GM11168 (cell line): ENCODE results near the gene SNRPE.
"Not testable (repeated sequence)": the region's sequence is repeated elsewhere in the genome, so short reads cannot be mapped to it uniquely, and the experiment has no call there.

ENCODE experiments used
- in situ Hi-C: fragments of 300-500 bp; cut with MboI; formaldehyde crosslinking; loops from one replicate; pipeline ENCODE4 v1.12.0; 2022; ENCODE audit warnings: low sequenced_read_pairs; ENCODE audit not compliant: unreplicated experiment

SNRPE gene

DNA sequence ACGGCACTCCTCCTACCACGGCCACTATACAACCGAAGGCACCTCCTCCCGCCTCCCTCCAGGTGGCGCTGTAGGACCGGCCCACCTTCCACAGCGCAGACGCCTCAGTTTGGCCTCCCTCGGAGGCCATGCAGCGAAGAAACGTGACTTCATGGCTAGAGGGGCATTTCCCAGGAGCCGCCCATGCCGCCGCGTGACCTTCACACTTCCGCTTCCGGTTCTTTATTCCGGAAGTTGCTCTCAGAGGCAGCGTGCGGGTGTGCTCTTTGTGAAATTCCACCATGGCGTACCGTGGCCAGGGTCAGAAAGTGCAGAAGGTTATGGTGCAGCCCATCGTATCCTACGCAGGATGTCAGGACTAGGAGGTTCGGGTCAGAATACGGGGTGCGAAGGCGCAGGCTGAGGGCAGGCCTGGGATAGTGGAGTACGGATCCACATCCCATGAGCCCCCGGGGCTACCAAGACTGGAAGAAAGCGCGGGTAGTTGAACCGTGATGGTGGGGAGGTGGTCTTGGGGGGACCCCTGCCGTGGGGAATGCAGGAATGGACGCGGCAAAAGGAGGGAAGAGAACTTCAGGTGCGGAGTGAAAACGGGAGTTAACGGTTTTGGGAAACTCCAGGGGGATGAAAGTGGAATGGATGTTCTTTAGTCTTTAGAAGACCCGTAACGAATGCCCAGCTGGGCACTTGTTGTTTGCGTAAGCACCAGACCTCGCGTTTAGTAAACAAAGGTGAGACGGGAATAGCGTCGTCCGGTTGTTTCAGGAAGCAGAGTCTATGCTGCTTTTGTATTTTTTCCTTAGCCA is at the start of gene SNRPE:
Gene SNRPE (plus strand): TSS at position 221 of the 806 bp plus-strand sequence. CDS start 61 bp downstream, at position 282.
- in situ Hi-C loops: no loop called here

DNA sequence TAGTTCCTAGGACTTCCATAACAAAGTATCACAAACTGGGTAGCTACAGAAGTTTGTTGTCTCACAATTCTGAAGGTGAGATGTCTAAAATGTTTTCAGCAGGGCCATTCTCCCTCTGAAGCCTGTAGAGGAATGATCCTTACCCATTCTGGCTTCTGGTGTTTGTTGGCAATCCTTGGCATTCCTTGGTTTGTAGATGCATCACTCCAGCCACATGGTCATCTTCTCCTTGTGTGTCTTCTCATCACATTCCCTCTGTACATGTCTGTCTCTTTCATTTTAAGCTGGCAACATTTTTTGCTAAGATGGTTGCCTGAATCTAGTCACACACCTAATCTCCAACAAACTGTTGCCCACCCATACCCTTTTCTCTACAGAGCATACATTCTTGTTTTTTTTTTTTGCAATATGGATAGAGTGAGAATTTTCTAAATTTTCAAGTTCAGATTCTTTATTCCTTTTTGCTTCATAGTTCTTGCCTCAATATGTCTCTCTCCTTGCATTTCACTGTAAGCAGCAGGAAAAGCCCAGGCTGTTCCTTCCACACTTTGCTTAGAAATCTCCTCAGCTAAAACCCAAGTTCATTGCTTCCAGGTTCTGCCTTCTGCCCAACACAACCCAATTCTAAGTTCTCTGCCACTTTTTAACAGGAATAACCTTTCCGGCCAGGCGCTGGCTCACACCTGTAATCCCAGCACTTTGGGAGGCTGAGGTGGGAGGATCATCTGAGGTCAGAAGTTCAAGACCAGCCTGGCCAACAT is 47.6 kb upstream of the SNRPE start:
- in situ Hi-C loops: no loop called here

DNA sequence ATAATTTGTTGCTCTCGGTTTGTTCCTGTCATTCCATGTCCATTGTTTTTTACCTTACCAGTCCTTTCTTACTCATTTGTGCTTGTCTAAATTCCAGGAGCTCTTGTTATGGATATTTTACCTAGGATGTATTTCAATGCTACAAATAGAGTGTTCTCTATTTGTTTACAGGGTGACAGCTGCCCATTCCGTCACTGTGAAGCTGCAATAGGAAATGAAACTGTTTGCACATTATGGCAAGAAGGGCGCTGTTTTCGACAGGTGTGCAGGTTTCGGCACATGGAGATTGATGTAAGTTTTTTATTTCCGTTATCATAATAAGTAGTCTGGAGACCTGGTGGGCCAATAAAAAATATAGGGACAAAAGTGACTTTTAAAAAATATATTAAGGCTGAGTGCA is 43.0 kb upstream of the SNRPE start:
- in situ Hi-C loops: no loop called here

DNA sequence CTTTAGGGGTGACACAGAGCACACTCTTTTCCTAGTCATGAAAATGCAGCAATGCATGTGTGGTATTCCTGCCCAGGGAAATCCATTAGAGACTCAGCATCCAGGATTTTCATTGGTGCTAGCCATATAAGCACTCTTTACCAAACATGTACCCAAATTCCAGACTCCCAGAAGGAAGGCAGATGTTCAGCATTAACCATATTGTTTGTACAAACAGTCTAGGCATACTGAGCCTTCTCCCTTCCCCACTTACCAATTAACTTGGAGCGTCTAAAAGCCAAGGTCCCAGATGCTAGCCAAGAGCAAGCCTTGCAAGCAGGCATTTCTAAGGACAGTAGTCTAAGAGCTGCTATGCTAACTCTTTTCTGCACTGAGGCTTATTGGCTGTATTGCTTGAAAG is 38.1 kb upstream of the SNRPE start:
- in situ Hi-C loops: no loop called here

- in situ Hi-C loops: no loop called here
These were observed 35.2 kb upstream of the SNRPE start for GRCh38 chr1:203826175-203826574.

DNA sequence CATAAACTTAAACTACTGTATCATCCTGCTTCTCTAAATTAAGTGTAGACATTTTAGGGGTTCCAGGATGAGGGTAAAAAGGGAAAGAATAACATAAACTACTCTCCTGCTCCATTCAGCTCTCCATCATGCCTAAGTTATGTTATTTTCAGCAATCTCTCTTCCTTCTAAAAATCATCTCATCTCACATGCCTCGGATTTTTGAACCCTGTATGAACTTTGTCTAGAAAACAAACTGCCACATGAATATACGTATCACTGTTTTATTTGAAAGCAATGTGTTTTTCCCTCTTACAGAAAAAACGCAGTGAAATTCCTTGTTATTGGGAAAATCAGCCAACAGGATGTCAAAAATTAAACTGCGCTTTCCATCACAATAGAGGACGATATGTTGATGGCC is 33.4 kb upstream of the SNRPE start:
- in situ Hi-C loops: no loop called here

DNA sequence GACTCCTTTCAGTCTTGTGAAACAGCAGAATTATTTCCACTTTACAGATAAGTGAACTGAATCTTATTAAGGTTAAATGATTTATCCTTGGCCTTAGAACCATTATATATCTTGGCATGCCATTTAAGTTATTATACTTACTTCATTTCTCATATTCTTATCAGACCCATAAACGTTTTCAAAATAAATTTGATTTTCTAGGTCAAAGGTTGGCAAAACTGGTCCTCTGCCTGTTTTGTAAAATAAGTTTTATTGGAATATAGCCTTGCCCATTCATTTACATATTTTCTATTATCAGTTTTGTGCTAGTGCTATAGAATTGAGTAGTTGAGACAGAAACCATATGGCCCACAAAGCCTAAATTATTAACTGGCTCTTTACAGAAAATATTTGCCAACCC is 32.9 kb upstream of the SNRPE start:
- in situ Hi-C loops: no loop called here

DNA sequence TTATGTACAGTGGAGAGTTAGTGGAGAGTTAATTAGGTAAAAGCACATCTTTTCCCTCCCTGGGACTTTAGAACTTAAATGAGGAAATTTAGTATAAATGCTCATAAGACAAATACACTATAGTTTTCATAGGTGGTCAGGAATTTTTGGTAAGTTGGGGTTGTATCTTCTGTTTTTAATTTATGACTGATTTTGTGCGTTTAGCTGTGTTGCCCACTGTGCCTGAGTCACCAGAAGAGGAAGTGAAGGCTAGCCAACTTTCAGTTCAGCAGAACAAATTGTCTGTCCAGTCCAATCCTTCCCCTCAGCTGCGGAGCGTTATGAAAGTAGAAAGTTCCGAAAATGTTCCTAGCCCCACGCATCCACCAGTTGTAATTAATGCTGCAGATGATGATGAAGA is 32.2 kb upstream of the SNRPE start:
- in situ Hi-C loops: not testable (repeated sequence)

DNA sequence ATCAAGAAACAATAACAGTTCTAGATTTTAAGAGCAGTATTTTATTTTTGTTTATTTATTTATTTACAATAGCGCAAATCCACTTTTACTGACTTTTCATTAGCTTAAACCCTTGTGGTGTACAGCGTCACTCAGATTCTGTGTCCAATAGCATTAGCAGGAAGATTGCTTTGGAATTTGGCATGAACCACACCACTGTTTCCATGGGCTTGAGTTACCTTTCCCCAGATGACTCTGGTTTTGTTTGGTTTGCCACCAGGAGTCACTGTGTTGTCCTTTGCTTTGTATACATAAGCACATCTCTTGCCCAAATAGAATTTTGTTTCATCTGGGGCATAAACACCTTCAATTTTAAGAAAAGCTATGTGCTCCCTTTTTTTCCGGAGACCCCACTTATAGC is 25.9 kb upstream of the SNRPE start:
- in situ Hi-C loops: no loop called here

DNA sequence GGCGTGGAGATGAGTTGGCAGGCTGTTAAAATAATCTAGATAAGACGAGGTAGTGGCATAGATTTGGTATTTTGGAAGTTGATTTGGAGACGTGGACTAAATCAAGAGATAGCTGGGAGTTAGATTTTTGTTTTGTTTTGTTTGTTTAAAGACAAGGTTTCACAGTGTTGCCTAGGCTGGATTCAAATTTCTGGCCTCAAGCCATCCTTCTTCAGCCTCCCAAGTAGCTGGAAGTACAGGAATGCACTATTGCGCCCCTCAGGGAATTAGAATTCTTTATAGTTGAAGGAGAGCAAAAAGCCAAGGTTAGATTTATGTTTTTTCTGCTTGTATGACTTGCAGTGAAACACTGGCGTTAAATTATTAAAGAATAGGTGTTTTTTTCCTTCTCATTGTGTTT is 22.3 kb upstream of the SNRPE start:
- in situ Hi-C loops: no loop called here

DNA sequence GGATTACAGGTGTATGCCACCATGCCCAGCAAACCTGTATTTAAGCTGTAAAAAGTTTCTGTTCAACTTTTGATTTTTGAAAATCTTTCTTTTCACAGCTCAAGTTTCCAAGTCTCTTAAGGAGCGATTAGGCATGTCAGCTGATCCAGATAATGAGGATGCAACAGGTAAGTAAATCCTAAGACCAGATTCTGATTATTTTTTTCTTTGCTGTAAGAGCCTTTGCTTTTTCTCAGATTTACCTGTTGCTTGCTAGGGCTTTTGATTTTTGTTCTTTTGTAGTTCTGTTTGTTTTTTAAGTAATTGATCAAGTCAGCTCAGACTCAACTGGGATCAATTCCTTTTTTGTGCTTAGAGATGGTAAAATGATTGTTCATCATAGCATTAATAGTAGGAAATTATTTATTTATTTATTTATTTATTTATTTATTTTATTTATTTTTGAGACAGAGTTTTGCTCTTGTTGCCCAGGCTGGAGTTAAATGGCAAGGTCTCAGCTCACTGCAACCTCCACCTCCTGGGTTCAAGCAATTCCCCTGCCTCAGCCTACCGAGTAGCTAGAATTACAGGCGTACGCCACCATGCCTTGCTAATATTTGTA is 21.1 kb upstream of the SNRPE start:
- in situ Hi-C loops: no loop called here

GRCh38 chr1:203842559-203842876 is 18.9 kb upstream of the SNRPE start:
- in situ Hi-C loops: no loop called here

GRCh38 chr1:203843435-203843834 is 18.0 kb upstream of the SNRPE start:
- in situ Hi-C loops: no loop called here

GRCh38 chr1:203853112-203853511 is 8.3 kb upstream of the SNRPE start:
- in situ Hi-C loops: loop anchor here (10.0 kb wide), 1 partner anchor 282 kb away; no protein-coding TSS in a partner anchor

DNA sequence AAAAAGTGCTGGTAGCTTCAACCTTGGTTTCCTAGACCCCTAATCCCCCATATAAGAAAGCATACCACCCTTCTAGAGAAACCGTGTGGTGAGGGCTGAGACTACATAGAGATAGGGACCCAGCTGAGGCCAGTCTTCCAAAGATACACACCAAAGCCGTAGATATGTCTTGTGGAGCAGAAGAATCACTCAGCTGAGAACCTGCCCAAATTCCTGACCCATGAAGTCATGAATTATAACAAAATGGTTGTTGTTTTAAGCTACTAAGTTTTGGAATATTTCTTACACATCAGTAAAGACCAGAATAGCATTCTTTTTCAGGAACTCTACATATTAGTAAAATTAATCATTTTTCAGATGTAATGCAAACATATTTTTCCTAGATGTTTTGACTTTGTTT is 3.3 kb upstream of the SNRPE start:
- in situ Hi-C loops: loop anchor here (10.0 kb wide), 1 partner anchor 277 kb away; no protein-coding TSS in a partner anchor

DNA sequence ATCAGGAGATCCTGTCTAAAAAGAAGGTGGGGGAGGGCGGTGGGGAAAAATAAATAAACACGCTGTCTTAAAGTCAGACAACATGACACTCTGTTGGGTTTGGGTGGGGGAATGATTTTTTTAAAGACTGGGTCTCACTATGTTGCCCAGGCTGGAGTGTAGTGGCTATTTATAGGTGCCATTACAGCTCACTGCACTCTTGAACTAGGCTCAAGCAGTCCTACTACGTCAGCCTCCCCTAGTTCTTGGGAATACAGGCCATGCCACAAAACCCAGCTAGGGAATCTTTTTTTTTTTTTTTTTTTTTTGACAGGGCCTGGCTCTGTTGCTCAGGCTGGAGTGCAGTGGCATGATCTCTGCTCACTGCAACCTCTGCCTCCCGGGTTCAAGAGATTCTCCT is 2.4 kb upstream of the SNRPE start:
- in situ Hi-C loops: loop anchor here (10.0 kb wide), 1 partner anchor 276 kb away; no protein-coding TSS in a partner anchor

GRCh38 chr1:203860396-203861025 is 888 bp upstream of the SNRPE start:
- in situ Hi-C loops: no loop called here

GRCh38 chr1:203867802-203868201 is 6.4 kb downstream of the SNRPE start:
- in situ Hi-C loops: no loop called here

- in situ Hi-C loops: no loop called here
These were observed 8.8 kb downstream of the SNRPE start for GRCh38 chr1:203870245-203870644.

GRCh38 chr1:203871114-203871880 is 9.9 kb downstream of the SNRPE start:
- in situ Hi-C loops: no loop called here
